Head of caudate nucleus (tissue), 42 donors: ENCODE results near the gene B4GALNT4.
"Not testable (repeated sequence)": the region's sequence is repeated elsewhere in the genome, so short reads cannot be mapped to it uniquely, and the experiment has no call there.

Experiments used
- DNase-seq, 42 donors: peaks; one replicate each; pipeline versions ENCODE4 v3.0.0 to v3.0.0-alpha.2; 2020 to 2021; ENCODE audit warnings: mixed read lengths in 7 of 42
- intact Hi-C: fragments of 100-400 bp; cut with DNase I; formaldehyde crosslinking; loops from one replicate; pipeline ENCODE4 v1.15.0; 2022

Gene B4GALNT4

GRCh38 chr11:355581-356458, 13.5 kb upstream of the B4GALNT4 start:
- intact Hi-C loops: loop anchor here (10.0 kb wide), 2 partner anchors 51 to 151 kb away; partner anchors contain the start of genes BET1L, IFITM2 and RIC8A
- peak; percentile 51 to 91 (median 79) for DNase-seq

DNA sequence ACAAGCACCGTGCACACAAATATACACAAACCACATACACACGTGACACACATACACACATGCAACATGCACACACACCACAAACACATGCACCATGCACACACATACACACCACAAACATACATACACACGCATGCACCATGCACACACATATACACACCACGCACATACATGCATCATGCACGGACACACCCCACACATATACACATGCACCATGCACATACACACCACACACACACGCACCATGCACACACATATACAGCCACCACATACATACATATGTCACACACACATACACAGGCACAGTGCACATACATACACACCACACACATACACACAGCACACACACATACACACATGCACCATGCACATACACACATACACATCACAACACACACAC, 12.7 kb upstream of the B4GALNT4 start:
- DNase-seq: no peak
- intact Hi-C loops: loop anchor here (10.0 kb wide), 2 partner anchors 52 to 152 kb away; partner anchors contain the start of genes BET1L, IFITM2 and RIC8A

- no peak for DNase-seq
- intact Hi-C loops: loop anchor here (10.0 kb wide), 2 partner anchors 53 to 153 kb away; partner anchors contain the start of genes BET1L, IFITM2 and RIC8A
Measured at GRCh38 chr11:357582-357981, 11.7 kb upstream of the B4GALNT4 start.

DNA sequence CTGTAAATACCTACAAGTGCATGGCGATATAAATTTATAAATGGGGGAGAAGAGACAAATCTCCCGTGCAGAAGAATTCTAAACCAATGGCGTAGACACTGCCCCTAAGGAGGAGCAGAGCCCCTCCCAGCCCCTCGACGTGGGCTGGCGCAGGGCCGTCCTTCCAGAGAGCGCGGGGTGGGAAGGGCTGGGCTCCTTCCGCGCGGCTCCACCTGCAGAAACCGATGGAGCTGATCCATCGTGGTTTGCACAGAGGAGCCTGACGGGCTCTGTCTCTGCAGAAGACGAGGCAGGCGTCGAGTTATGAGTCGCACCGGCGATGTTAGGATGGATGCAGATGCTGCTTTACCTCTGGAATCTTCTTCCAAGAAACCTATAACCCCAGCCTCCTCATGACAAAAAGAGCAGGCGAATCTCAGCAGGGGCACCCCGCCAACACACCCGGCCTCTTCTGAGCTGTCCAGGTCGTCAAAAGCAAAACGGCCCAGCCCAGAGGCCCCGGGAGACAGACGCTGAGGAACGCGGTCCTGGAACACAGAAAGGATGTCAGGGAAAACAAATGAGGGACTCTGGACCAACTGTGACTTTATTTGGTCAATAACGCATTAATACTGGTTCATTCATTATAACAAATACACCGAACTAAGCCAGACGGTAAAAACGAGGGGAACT, 11.0 kb upstream of the B4GALNT4 start:
- no peak for DNase-seq
- intact Hi-C loops: loop anchor here (10.0 kb wide), 2 partner anchors 53 to 153 kb away; partner anchors contain the start of genes BET1L, IFITM2 and RIC8A

GRCh38 chr11:359181-359714, 10.1 kb upstream of the B4GALNT4 start:
- intact Hi-C loops: loop anchor here (10.0 kb wide), 2 partner anchors 54 to 154 kb away; partner anchors contain the start of genes BET1L, IFITM2 and RIC8A
- DNase-seq: peak in 6 of 42 donors; percentile 34 to 79 (median 60)

GRCh38 chr11:360326-361280, 8.7 kb upstream of the B4GALNT4 start:
- intact Hi-C loops: no loop called here
- DNase-seq: no peak

GRCh38 chr11:362642-363442, 6.5 kb upstream of the B4GALNT4 start:
- peak in 1 of 42 donors; percentile 20 for DNase-seq
- intact Hi-C loops: no loop called here

DNA sequence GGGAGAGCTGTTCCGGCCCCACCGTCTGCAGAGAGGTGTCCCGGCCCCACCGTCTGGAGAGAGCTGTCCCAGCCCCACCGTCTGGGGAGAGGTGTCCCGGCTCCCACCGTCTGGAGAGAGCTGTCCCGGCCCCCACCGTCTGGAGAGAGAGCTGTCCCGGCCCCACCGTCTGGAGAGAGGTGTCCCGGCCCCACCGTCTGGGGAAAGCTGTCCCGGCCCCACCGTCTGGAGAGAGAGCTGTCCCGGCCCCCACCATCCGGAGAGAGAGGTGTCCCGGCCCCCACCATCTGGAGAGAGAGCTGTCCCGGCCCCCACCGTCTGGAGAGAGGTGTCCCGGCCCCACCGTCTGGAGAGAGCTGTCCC, 5.9 kb upstream of the B4GALNT4 start:
- intact Hi-C loops: not testable (repeated sequence)
- peak in 1 of 42 donors; percentile 3 for DNase-seq

- DNase-seq: peak in 2 of 42 donors; percentile 17 to 29
- intact Hi-C loops: no loop called here
Measured at GRCh38 chr11:363948-364761, 5.1 kb upstream of the B4GALNT4 start.

- no peak for DNase-seq
- intact Hi-C loops: no loop called here
Measured at GRCh38 chr11:364991-365725, 4.1 kb upstream of the B4GALNT4 start.

- intact Hi-C loops: no loop called here
Measured at GRCh38 chr11:365831-366230, 3.5 kb upstream of the B4GALNT4 start.

GRCh38 chr11:367956-368413, 1.3 kb upstream of the B4GALNT4 start:
- no peak for DNase-seq
- intact Hi-C loops: no loop called here

More at GRCh38 chr11:365831-366230, 3.5 kb upstream of the B4GALNT4 start:
- no peak for DNase-seq

DNA sequence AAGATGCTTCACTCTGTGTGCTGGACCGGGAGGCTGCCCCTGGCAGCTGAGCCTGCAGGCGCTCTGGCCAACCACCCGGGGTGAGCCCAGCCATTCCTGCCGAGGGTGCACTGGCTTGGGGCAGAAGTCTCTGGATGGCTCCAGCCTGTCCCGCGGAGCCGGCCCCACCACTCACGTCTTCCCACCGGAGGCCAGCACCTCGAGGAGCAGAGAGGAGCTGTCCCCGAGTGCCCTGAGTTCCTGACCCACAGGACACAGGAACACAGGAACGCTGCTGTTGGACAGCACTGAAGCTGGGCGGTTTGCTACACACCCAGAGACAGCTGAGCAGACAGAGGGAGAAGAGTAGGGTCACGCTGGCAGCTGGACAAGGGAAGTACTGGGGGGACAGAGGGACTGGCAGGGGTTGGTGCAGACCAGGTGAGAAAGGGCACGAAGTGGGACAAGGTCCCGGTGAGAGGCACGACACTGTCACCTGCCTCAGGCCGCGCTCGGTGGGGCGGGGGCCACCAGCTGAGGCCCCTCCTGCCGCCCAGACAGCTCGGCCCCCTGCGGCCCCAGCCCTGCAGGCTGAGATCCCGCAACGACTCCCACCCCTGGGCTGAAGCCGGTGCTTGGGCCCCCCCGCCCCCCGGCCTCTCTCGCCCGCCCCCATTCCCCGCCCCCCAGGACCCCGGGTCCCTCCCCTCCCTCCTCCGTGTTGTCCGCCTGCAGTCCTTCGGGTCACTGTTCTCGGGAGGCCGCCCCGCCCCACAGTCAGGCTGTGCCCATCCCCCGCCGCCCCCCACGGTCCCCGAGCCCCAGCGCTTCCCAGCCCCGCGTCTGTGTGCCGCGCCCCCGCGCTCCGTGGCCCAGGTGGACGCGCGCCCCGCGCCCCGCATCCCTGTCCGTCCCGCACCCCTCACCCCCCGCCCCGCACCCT, 624 bp upstream of the B4GALNT4 start:
- intact Hi-C loops: no loop called here
- peak in 5 of 42 donors; percentile 15 to 57 (median 28) for DNase-seq

GRCh38 chr11:370070-370941, 1.0 kb downstream of the B4GALNT4 start:
- no peak for DNase-seq
- intact Hi-C loops: no loop called here
